Measurements from ENCODE around the gene UGT1A5.

DNA sequence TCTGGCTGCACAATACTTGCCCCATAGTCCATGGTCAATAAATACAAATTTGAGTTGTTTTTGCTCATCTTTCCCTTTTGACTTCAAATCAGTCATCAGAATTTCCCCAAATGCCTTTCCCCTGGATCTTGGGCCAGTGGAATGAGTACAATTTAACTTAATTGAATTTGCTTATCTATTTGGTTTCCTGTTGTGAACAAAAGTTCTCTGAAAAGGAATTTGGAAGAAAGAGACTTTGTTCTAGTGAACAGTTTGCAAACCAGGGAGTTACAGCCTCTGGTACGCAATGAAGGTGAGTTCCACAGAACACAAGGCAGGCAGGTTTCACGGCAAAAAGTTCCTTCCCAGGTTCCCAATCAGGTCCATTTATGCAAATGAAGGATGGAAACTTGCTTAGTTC, 46.1 kb downstream of the UGT1A5 start:
- TF ChIP-seq POLR2AphosphoS5 (IDR thresholded peaks at IDR 0.05; ENCODE audit: low read depth, low read length) (no peak), POLR2A (IDR thresholded peaks at IDR 0.05; ENCODE audit: low read depth, low read length) (no peak)
